ENCODE data around the gene PTPN4. TPM values are rescaled to one million over a fixed set of nuclear protein-coding genes. Genes with fewer than 3 reads are reported as not detected.

Gene PTPN4
- total RNA-seq, 1 donor from 2014 or later, result 21.4 TPM

DNA sequence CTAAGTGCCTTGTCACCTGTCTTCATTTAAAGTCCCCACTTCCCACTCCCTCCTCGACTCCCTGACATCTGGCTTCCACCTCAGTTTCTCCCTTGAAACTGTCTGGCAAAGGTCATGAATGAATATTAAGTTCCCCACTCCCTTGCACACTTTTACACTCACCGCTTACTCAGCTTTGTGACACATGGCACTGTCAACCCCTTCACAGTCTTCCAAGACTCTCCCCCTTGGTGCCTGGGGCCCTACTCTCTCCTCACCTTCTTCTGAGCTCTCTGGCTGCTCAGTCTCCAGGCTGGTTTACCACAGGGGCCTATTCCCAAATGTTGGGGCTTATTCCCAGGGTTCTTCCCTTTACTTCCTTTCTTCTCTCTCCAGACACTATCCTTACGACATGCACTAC, 17.9 kb upstream of the PTPN4 start:
- no peak for DNase-seq (ENCODE audit: extremely low spot score, unreplicated experiment)
- no peaks in the 10 kb centered on the region for H3K36me3 Mint-ChIP-seq (ENCODE audit: unreplicated experiment)
- H3K9me3 Mint-ChIP-seq (ENCODE audit: unreplicated experiment), result no peaks in the 10 kb centered on the region
- H3K4me1 Mint-ChIP-seq (ENCODE audit: unreplicated experiment), result no peaks in the 10 kb centered on the region
- no peak overlapping the region for H3K4me3 Mint-ChIP-seq (ENCODE audit: unreplicated experiment)
- no peak overlapping the region for H3K27ac Mint-ChIP-seq (ENCODE audit: unreplicated experiment)
- H3K27me3 Mint-ChIP-seq (ENCODE audit: unreplicated experiment), result peaks cover 46% of the 10 kb centered on the region
- TF ChIP-seq, protein P1, sequence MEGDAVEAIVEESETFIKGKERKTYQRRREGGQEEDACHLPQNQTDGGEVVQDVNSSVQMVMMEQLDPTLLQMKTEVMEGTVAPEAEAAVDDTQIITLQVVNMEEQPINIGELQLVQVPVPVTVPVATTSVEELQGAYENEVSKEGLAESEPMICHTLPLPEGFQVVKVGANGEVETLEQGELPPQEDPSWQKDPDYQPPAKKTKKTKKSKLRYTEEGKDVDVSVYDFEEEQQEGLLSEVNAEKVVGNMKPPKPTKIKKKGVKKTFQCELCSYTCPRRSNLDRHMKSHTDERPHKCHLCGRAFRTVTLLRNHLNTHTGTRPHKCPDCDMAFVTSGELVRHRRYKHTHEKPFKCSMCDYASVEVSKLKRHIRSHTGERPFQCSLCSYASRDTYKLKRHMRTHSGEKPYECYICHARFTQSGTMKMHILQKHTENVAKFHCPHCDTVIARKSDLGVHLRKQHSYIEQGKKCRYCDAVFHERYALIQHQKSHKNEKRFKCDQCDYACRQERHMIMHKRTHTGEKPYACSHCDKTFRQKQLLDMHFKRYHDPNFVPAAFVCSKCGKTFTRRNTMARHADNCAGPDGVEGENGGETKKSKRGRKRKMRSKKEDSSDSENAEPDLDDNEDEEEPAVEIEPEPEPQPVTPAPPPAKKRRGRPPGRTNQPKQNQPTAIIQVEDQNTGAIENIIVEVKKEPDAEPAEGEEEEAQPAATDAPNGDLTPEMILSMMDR (IDR thresholded peaks at IDR 0.05), result no peak

DNA sequence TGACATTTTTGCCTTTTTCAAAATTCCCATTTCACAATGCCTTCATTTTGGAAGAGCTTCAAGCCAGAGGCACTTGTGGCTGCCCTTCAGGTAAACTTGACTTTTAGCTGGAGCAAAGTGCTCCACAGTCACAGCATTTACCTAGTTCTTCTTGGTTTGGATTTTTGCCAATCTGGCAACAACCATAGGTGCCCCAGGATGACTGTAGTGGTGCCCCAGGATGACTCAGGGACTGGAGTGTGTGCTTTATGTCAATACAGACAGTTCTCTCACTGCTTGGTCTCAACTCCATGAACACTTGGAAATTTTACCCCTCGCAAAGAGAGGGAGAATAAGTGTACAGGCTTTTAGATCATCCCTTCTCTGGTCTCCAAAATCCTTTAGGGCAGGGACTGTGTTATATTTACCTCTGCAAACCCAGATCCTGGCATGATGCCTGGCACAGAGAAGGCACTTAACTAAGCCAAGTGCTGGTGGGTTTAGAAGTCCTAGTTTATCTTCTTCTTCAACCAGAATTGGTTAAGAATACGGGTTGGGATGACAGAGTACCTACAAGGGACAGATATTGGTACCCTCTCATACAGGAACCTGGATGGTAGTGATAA, 15.3 kb upstream of the PTPN4 start:
- H3K4me3 Mint-ChIP-seq (ENCODE audit: unreplicated experiment), result no peak overlapping the region
- TF ChIP-seq, protein P1 (IDR thresholded peaks at IDR 0.05), result no peak
- H3K4me1 Mint-ChIP-seq (ENCODE audit: unreplicated experiment), result peaks cover 2% of the 10 kb centered on the region
- peaks cover 34% of the 10 kb centered on the region for H3K27me3 Mint-ChIP-seq (ENCODE audit: unreplicated experiment)
- no peak overlapping the region for H3K27ac Mint-ChIP-seq (ENCODE audit: unreplicated experiment)
- no peak for DNase-seq (ENCODE audit: extremely low spot score, unreplicated experiment)
- no peaks in the 10 kb centered on the region for H3K9me3 Mint-ChIP-seq (ENCODE audit: unreplicated experiment)
- no peaks in the 10 kb centered on the region for H3K36me3 Mint-ChIP-seq (ENCODE audit: unreplicated experiment)

DNA sequence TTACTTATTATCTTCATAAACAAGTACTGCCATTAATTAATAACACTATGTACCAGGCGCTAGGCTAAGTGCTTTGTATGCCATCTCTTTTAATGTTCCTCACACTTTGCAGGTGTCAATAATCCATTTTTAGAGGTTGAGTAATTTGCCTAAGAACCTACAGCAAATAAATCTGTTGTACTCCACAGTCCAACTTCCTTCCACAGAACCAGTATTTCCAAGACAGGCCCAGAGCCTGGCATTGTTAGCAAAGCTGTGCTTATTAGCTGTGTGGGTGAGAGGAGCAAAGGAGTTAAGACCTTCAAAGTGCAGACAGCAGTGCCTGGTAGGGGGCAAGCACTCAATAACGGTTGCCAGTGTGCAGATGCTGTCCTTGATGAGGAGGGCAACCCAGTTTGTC, 14.2 kb upstream of the PTPN4 start:
- Mint-ChIP-seq H3K4me1 (ENCODE audit: unreplicated experiment) (peaks cover 6% of the 10 kb centered on the region), H3K36me3 (ENCODE audit: unreplicated experiment) (no peaks in the 10 kb centered on the region), H3K27me3 (ENCODE audit: unreplicated experiment) (peaks cover 30% of the 10 kb centered on the region), H3K27ac (ENCODE audit: unreplicated experiment) (no peak overlapping the region), H3K9me3 (ENCODE audit: unreplicated experiment) (no peaks in the 10 kb centered on the region), H3K4me3 (ENCODE audit: unreplicated experiment) (no peak overlapping the region)
- DNase-seq (ENCODE audit: extremely low spot score, unreplicated experiment), result no peak
- TF ChIP-seq, protein P1 (IDR thresholded peaks at IDR 0.05), result no peak

DNA sequence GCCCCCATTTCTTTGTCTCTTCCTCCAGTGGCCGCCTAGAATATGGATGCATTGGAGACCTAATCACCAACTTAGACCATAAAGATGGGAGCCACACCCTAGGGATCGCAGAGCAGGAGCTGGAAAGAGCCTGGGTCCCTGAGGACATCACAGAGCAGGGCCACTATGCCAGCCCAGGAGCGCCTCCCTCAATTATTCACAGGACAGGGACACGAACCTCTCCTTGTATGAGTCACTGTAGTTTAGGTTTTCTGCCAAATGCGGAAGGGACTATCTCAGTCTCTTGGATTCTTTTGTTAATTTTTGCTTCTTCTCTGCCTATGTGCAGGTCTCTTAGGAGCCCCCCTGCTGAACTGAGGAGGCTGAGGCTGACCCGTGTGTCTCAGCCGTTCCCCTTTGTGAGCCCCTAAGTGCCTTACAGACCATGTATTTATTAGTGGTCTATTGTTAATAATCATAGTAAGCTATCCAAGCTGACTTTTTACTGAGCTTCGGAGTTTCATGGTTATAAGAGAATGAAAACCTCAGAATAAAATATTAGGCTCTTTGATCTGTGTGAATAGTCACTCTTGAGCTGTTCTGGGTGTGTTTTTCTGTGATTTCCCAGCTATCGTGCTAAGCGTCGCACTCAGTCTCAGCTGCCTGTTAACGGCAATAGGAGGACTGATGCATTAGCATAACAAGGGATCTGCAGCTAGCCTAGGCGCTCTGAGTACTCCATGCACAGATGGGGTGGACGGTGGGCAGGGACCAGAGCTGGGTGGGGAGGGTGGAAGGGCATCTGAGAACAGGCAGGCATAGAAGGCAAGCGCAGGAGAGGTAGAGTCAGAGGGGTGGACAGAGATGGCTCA, 12.7 kb upstream of the PTPN4 start:
- Mint-ChIP-seq H3K27ac (ENCODE audit: unreplicated experiment) (no peak overlapping the region), H3K4me3 (ENCODE audit: unreplicated experiment) (no peak overlapping the region)
- no peak for DNase-seq (ENCODE audit: extremely low spot score, unreplicated experiment)

DNA sequence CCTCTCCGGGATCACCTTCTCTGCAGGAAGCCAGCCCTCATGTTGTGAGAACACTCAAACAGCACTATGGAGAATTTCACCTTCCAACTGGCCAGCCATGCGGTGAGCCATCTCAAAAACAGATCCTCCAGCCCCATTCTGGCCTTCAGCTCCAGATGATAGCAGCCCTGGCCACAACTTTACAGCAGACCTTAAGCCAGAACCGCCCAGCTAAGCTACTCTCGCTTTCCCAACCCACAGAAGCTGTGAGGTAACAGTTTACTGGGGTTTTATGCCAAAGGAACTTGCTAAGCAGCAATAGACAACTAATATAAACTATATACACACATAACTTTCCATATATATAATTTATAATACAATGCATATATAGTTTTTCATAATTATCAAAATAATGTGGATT, 11.6 kb upstream of the PTPN4 start:
- Mint-ChIP-seq H3K36me3 (ENCODE audit: unreplicated experiment) (no peaks in the 10 kb centered on the region), H3K27me3 (ENCODE audit: unreplicated experiment) (peaks cover 22% of the 10 kb centered on the region), H3K4me1 (ENCODE audit: unreplicated experiment) (peaks cover 6% of the 10 kb centered on the region), H3K4me3 (ENCODE audit: unreplicated experiment) (no peak overlapping the region), H3K9me3 (ENCODE audit: unreplicated experiment) (no peaks in the 10 kb centered on the region), H3K27ac (ENCODE audit: unreplicated experiment) (no peak overlapping the region)
- TF ChIP-seq, protein P1 (IDR thresholded peaks at IDR 0.05), result no peak
- no peak for DNase-seq (ENCODE audit: extremely low spot score, unreplicated experiment)

More for the DNA sequence above, 12.7 kb upstream of the PTPN4 start:
- peaks cover 29% of the 10 kb centered on the region for H3K27me3 Mint-ChIP-seq (ENCODE audit: unreplicated experiment)
- peaks cover 6% of the 10 kb centered on the region for H3K4me1 Mint-ChIP-seq (ENCODE audit: unreplicated experiment)
- TF ChIP-seq, protein P1 (IDR thresholded peaks at IDR 0.05), result no peak
- no peaks in the 10 kb centered on the region for H3K9me3 Mint-ChIP-seq (ENCODE audit: unreplicated experiment)
- H3K36me3 Mint-ChIP-seq (ENCODE audit: unreplicated experiment), result no peaks in the 10 kb centered on the region
